ENCODE measurements around the gene FKBP5. TPM values are rescaled to one million over a fixed set of nuclear protein-coding genes. Genes with fewer than 3 reads are reported as not detected.
"Not testable (repeated sequence)": the region's sequence is repeated elsewhere in the genome, so short reads cannot be mapped to it uniquely, and the experiment has no call there.

The FKBP5 gene
- total RNA-seq, 1 experiment from 2014 or later = 0.29 TPM

DNA sequence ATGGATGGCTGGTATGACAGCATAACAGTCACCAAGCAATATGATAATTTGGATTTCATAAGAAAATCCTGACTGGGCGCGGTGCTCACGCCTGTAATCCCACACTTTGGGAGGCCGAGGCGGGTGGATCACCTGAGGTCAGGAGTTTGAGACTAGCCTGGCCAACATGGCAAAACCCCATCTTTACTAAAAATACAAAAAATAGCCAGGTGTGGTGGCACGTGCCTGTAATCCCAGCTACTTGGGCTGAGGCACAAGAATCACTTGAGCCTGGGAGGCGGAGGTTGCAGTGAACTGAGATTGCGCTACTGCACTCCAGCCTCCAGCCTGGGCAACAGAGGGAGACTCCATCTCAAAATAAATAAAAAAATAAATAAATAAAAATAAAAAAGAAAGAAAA lies 90.1 kb downstream of the FKBP5 start:
- not testable (repeated sequence) for H3K27me3 ChIP-seq (replicated peaks); DNase-seq (ENCODE audit: low read depth in 1 of 2, low spot score in 2 of 2); H3K36me3 ChIP-seq; H3K27ac ChIP-seq; H3K9me3 ChIP-seq (replicated peaks); H3K4me3 ChIP-seq
- peaks cover 47% of the 10 kb centered on the region for H3K4me1 ChIP-seq (replicated peaks)

DNA sequence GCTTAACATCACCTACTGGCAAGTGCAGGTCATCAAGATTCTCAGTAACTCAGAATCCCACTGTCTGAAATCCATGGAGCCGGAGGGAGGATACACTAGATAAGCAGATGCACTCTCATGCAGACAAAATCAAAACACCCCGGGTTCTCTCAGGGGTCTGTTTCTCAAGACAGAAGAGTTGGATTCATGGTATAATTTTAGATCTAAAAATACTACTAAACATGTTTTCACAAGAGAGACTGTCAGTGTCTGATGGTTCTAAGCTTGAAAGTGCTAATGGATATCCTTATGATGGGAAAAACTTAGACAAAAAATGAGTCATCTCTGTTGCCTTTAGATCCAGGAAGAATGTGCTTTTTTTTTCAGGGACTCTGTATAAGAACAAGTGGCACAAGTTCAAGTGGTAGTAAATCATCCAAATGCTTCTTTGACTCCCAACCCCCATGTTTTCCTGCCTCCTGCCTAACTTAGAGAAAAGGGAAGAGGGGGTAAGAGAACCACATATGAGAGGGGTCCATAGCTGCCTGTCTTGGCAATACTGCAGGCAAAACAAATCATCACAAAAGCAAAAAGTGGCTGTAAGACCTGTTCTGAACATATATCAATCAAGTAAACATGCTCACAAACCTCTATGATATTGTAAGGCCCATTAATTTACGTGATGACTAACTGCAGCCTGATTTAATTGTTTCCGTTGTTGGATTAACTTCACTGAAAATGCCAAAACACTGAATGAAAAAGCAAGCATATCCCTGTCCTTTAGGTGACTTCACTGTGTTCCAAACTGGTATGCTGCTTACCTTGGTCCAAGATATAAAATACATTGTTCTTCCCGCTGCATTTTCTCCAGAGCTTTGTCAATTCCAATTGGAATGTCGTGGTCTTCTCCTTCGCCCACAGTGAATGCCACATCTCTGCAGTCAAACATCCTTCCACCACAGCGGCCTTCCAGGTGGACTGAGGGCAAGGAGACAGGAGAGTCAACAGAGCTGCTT lies 92.0 kb downstream of the FKBP5 start:
- no peaks in the 10 kb centered on the region for H3K9me3 ChIP-seq (replicated peaks)
- DNase-seq (ENCODE audit: low read depth in 1 of 2, low spot score in 2 of 2) = peak in 1 of 2 experiments; percentile 54
- H3K4me3 ChIP-seq = no peak overlapping the region

DNA sequence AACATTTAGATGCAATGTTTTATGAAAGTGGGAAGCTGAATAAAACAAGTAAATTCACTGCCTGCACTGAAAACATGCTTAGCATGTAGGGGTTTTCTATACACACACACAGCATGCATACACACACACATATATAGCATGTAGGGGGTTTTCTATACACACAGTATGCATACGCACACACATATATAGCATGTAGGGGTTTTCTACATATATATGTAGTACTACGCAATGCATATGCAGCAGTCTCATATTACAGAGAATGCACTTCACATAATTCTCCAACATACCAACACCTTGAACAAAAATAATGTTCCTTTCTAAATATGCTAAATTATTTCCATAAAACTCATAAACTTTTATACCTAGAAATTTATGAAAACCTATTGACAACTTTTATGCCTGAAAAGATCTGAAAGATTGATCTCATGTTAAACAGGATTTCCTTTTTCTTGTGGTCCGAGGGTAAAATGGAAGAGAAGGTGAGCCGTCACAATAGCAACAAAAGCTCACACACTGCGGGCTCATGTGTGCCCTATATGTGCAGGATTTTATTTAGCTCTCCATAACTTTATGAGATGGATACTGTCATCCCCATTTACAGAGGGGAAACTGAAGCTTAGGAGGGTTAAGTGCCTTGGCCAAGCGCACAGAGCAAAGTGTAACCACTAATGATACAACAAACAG lies 94.1 kb downstream of the FKBP5 start:
- DNase-seq (ENCODE audit: low read depth in 1 of 2, low spot score in 2 of 2) = no peak
- Histone ChIP-seq H3K36me3 (no peaks in the 10 kb centered on the region), H3K27me3 (replicated peaks) (0 out of 2 replicates have a peak, but pooled peaks cover 2% of the 10 kb centered on the region), H3K4me3 (no peak overlapping the region), H3K9me3 (replicated peaks) (no peaks in the 10 kb centered on the region), H3K27ac (no peak overlapping the region), H3K4me1 (replicated peaks) (peaks cover 15% of the 10 kb centered on the region)

More for the DNA sequence above, 92.0 kb downstream of the FKBP5 start:
- Histone ChIP-seq H3K4me1 (replicated peaks) (peaks cover 28% of the 10 kb centered on the region), H3K36me3 (no peaks in the 10 kb centered on the region), H3K27me3 (replicated peaks) (no peaks in the 10 kb centered on the region), H3K27ac (no peak overlapping the region)

DNA sequence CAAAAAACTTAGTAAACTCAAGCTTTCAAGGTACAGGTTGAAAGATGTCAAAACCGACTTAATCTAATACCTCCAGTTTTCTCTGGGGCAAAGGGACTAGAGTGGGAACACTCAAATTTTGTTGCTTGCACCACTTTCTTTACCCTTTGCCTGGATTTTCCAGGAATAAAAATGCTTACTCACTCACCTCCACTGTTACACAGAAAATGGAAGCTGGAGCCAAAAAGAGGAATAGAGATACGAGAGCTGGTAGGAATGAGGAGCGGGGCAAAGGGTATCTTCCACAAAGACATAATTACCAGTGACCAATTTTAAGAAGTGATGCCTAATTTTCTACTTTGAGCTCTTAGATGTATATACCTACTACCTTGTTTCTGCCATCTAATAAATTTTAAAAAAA lies 96.5 kb downstream of the FKBP5 start:
- Histone ChIP-seq H3K4me1 (replicated peaks) (peaks cover 13% of the 10 kb centered on the region), H3K27ac (no peak overlapping the region), H3K36me3 (no peaks in the 10 kb centered on the region), H3K4me3 (no peak overlapping the region), H3K27me3 (replicated peaks) (0 out of 2 replicates have a peak, but pooled peaks cover 2% of the 10 kb centered on the region), H3K9me3 (replicated peaks) (no peaks in the 10 kb centered on the region)
- DNase-seq (ENCODE audit: low read depth in 1 of 2, low spot score in 2 of 2) = no peak

DNA sequence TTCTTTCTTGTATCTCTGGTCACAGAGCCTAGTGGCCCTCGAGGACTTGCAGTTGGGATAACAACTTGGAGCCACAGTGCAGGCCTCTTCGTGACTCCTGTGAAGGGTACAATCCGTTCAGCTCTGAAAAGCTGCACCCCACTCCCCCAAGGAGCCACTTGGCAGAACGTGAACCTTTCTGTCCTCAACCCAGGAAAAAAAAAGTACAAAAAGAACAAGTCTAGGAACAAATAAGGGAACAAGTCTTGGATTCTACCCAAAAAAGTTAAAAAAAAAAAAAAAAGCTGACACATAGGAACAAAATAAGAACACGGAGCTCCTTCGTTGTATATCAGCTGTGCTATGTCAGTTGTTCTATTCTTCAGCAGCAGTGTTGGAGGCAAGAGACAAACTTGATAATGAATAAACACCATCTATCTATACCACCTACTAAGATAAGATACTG lies 98.1 kb downstream of the FKBP5 start:
- no peak for DNase-seq (ENCODE audit: low read depth in 1 of 2, low spot score in 2 of 2)
- Histone ChIP-seq H3K4me3 (no peak overlapping the region), H3K27me3 (replicated peaks) (0 out of 2 replicates have a peak, but pooled peaks cover 2% of the 10 kb centered on the region), H3K4me1 (replicated peaks) (no peaks in the 10 kb centered on the region), H3K9me3 (replicated peaks) (no peaks in the 10 kb centered on the region), H3K27ac (no peak overlapping the region), H3K36me3 (no peaks in the 10 kb centered on the region)

DNA sequence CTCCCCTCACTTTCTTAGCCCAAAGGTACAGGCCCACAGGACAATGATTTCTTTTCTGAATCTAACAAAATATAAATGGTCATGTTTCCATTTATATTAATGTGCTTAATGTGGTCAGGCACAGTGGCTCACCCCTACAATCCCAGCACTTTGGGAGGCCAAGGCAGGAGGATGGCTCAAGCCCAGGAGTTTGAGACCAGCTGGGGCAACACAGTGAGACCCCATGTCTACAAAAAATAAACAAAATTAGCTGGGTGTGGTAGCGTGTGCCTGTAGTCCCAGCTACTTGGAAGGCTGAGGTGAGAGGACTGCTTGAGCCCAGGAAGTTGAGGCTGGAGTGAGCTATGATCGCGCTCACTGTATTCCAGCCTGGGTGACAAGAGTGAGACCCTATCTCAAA lies 98.8 kb downstream of the FKBP5 start:
- Histone ChIP-seq H3K4me1 (replicated peaks) (no peaks in the 10 kb centered on the region), H3K4me3 (no peak overlapping the region), H3K9me3 (replicated peaks) (no peaks in the 10 kb centered on the region), H3K27me3 (replicated peaks) (0 out of 2 replicates have a peak, but pooled peaks cover 2% of the 10 kb centered on the region), H3K36me3 (no peaks in the 10 kb centered on the region), H3K27ac (no peak overlapping the region)
- DNase-seq (ENCODE audit: low read depth in 1 of 2, low spot score in 2 of 2) = no peak

DNA sequence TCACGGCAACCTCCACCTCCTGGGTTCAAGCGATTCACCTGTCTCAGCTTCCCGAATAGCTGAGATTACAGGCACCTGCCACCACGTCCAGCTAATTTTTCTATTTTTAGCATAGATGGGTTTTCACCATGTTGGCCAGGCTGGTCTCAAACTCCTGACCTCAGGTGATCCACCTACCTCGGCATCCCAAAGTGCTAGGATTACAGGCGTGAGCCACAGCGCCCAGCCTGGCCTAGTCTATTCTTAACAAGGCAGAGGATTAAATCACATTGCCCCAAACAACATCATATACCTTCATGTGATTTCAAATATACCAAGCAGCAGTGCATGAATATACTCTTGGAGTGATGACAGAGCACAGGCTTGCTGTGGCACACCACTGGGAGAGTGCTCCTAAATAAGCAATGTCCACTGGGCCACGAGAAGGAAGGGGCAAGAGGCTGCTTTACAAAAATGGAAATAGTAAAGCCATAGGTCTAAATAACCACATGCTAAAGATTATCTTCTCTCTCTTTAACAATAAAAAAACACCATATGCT lies 99.4 kb downstream of the FKBP5 start:
- no peaks in the 10 kb centered on the region for H3K9me3 ChIP-seq (replicated peaks)
- H3K4me1 ChIP-seq (replicated peaks) = no peaks in the 10 kb centered on the region
- no peak overlapping the region for H3K4me3 ChIP-seq
- no peak overlapping the region for H3K27ac ChIP-seq
- 0 out of 2 replicates have a peak, but pooled peaks cover 2% of the 10 kb centered on the region for H3K27me3 ChIP-seq (replicated peaks)
- no peak for DNase-seq (ENCODE audit: low read depth in 1 of 2, low spot score in 2 of 2)
- H3K36me3 ChIP-seq = no peaks in the 10 kb centered on the region

DNA sequence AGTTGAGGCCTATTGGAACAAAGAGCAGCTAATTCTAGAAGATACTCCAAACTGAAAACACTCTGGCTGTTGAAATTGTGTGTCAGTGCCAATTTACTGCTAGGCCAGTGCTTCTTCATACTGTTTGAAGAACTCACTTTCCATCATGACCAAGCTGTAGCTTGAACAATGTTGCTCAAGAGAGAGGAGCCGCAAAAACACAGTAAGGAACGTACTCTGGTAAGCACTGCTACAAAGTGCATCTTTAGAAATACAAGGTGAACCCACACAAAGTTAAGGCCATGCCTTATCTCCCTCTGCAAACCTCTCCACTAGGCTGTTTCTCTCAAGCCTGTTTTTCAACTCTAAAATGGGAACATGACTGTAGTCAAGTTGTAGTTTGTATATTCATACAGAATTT lies 101.5 kb downstream of the FKBP5 start:
- Histone ChIP-seq H3K4me3 (no peak overlapping the region), H3K27ac (no peak overlapping the region), H3K36me3 (no peaks in the 10 kb centered on the region), H3K27me3 (replicated peaks) (peaks cover 8% of the 10 kb centered on the region; the same call in 1 of the 2 replicates), H3K4me1 (replicated peaks) (no peaks in the 10 kb centered on the region), H3K9me3 (replicated peaks) (no peaks in the 10 kb centered on the region)
- no peak for DNase-seq (ENCODE audit: low read depth in 1 of 2, low spot score in 2 of 2)

DNA sequence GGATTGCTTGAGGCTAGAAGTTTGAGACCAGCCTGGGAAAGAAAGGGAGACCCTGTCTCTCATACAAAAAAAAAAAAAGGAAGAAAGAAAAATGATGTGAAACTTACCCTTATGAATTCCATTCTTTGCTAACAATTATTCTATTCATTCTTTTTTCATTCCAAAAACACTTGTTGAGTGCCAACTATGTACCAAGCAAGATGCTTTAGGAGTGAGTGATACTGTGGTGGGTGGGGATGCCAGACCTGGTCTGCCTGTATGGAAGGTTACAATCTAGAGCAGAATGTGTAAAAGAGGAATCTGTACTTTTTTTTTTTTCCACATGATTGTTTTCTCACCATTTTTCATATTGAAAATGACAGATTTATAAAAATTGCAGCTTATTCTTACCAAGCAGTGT lies 102.2 kb downstream of the FKBP5 start:
- H3K9me3 ChIP-seq (replicated peaks) = no peaks in the 10 kb centered on the region
- no peak for DNase-seq (ENCODE audit: low read depth in 1 of 2, low spot score in 2 of 2)
- peaks cover 8% of the 10 kb centered on the region; the same call in 1 of the 2 replicates for H3K27me3 ChIP-seq (replicated peaks)
- H3K4me1 ChIP-seq (replicated peaks) = no peaks in the 10 kb centered on the region
- H3K36me3 ChIP-seq = no peaks in the 10 kb centered on the region
- no peak overlapping the region for H3K4me3 ChIP-seq
- H3K27ac ChIP-seq = no peak overlapping the region

DNA sequence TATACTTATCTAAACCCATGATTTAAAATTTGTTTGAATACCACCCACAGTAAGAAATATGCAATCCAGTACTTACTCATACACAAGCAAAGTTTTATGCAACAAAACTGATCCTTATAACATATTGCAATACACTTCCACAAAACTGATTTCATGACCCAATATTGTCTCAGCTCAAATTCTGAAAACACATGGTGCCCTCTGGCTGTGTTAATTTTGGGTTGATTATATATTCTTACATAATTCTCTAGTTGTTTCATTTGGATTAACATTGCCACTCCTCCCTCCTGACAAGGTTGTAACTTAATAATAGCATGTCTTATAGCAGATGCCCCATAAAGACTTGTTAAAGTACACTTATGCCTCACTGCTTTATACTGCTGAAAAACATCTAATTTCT lies 103.1 kb downstream of the FKBP5 start:
- Histone ChIP-seq H3K4me3 (no peak overlapping the region), H3K9me3 (replicated peaks) (no peaks in the 10 kb centered on the region), H3K36me3 (no peaks in the 10 kb centered on the region), H3K27me3 (replicated peaks) (peaks cover 6% of the 10 kb centered on the region; the same call in 1 of the 2 replicates), H3K4me1 (replicated peaks) (no peaks in the 10 kb centered on the region), H3K27ac (no peak overlapping the region)
- DNase-seq (ENCODE audit: low read depth in 1 of 2, low spot score in 2 of 2) = no peak

DNA sequence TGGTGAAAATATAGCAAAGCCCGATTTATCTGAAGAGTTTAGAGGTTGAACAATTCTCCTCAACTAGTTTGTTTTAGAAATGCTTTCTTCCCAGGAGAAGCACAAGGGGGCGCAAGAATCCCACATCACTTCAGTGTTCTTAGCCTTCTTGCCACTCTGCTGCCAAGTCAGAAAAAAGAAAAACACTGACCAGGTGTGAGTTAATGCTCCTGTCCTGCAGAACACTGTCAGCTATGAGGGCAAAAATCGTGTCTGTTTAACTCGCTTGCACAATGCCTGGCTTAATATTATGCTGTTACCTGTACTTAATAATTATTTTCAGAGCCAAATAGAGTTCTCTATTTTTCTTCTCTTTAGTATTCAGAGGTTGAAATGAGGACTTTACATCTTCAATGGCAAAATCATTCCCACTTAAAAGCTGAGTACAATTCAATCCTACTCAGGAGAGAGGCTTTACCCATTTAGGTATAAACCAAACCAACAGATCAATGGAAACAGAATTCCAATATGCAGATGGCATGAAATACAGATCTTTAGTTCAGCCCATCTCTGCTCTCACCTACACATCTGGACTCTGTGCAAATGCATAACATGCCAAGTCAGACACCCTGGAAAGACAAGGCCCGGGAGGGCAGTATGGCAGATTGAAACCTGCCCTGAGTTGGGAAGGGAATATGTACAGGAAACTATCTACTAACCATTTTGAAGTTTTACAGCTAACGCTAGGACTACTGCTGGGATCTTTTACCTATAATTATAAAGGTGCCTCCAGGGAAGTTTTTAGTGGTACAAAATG lies 104.6 kb downstream of the FKBP5 start:
- H3K36me3 ChIP-seq = no peaks in the 10 kb centered on the region
- H3K27ac ChIP-seq = no peak overlapping the region
- H3K9me3 ChIP-seq (replicated peaks) = no peaks in the 10 kb centered on the region
- peak; percentile 53 to 61 for DNase-seq (ENCODE audit: low read depth in 1 of 2, low spot score in 2 of 2)
- no peaks in the 10 kb centered on the region for H3K4me1 ChIP-seq (replicated peaks)
- peaks cover 6% of the 10 kb centered on the region; the same call in 1 of the 2 replicates for H3K27me3 ChIP-seq (replicated peaks)
- H3K4me3 ChIP-seq = no peak overlapping the region

DNA sequence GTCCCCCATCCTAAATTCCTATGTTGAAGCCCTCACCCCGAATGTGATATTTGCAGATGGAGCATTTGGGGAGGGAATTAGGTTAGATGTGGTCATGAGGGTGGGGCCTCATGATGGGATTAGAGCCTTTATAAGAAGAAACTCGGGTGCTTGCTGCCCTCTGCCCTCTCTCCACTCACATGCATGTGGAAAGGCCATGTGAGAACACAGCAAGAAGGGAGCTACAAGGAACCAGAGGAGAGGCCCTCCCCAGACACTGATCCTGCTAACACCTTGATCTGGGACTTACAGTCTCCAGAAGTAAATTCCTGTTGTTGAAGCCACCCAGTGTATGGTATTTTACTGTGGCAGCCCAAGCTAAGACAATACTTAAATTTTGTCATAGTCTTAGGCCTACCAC lies 106.4 kb downstream of the FKBP5 start:
- DNase-seq (ENCODE audit: low read depth in 1 of 2, low spot score in 2 of 2) = no peak
- Histone ChIP-seq H3K36me3 (no peaks in the 10 kb centered on the region), H3K27ac (no peak overlapping the region), H3K27me3 (replicated peaks) (peaks cover 6% of the 10 kb centered on the region; the same call in 1 of the 2 replicates), H3K4me3 (no peak overlapping the region), H3K9me3 (replicated peaks) (no peaks in the 10 kb centered on the region), H3K4me1 (replicated peaks) (no peaks in the 10 kb centered on the region)

DNA sequence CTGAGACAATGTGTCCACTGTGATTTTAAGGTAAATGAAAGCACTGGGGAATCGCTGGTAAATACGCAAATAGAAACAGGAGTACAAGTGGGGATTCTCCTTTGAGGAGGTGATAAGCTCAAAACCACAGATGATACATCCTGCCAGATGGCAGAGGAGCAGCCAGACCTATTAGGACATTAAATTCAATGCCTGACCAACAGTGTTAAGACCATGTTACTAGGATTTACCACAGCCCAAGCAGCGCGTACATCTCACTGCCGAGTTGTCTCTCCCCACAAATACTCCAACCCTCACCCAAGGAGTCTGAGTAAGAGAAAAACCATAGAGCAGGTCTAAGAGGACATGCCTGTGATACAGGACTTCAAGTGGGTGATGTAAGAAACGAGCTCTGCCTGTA lies 107.1 kb downstream of the FKBP5 start:
- no peak for DNase-seq (ENCODE audit: low read depth in 1 of 2, low spot score in 2 of 2)
- no peak overlapping the region for H3K4me3 ChIP-seq

More for the DNA sequence above, 107.1 kb downstream of the FKBP5 start:
- Histone ChIP-seq H3K27ac (no peak overlapping the region), H3K36me3 (no peaks in the 10 kb centered on the region), H3K4me1 (replicated peaks) (no peaks in the 10 kb centered on the region), H3K9me3 (replicated peaks) (no peaks in the 10 kb centered on the region), H3K27me3 (replicated peaks) (peaks cover 6% of the 10 kb centered on the region; the same call in 1 of the 2 replicates)

Data from SJSA1 (cell line).